ENCODE measurements around the gene TMEM130.

Gene TMEM130

DNA sequence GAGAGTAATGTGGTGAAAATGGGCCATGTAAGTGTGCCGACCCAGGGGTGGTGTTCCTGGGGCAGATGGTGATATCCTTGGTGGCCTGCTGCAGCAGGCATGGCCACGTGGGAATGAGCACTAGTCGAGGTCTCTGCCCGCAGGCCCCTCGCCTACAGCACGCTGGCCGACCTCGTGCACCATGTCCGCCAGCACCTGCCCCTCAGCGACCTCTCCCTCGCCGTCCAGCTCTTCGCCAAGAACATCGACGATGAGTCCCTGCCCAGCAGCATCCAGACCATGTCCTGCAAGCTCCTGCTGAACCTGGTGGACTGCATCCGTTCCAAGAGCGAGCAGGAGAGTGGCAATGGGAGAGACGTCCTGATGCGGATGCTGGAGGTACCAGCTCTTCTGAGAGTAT lies 38.8 kb upstream of the TMEM130 start:
- TF ChIP-seq CTCF (IDR thresholded peaks at IDR 0.05; ENCODE audit: low read depth, low read length) = no peak
- H3K4me3 ChIP-seq (ENCODE audit: low read depth, low read length) = no peak overlapping the region

DNA sequence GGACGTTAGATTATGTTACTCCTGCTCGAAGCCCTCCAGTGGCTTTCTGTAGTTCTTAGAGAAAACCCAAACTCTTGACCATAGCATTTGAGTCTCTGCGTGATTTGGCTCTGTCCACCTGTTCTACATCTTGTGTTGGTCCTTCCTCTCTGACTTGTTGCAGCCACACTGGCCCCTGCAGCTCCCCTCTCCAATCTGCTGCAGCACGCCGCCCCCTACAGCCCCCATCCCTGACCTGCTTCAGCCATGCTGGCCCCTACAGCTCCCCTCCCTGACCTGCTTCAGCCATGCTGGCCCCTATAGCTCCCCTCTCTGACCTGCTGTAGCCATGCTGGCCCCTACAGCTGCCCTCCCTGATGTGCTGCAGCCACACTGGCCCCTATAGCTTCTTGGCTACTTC lies 37.8 kb upstream of the TMEM130 start:
- no peak for TF ChIP-seq CTCF (IDR thresholded peaks at IDR 0.05; ENCODE audit: low read depth, low read length)
- no peak overlapping the region for H3K4me3 ChIP-seq (ENCODE audit: low read depth, low read length)

DNA sequence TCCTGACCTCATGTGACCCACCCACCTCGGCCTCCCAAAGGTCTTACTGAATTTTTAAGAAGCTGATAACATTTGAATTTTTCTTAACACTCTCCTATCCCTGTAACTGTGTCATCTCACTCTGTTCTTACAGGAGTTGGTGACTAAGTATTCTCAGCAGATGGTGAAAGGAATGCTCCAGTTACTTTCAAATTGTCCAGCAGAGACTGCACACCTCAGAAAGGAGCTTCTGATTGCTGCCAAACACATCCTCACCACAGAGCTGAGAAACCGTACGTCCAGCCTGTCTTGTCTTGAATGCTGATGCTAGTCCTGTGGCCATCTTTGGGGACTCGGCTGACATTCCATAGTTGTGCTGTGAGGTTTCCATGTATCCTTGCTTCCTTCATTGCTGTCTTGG lies 33.4 kb upstream of the TMEM130 start:
- no peak overlapping the region for H3K4me3 ChIP-seq (ENCODE audit: low read depth, low read length)
- TF ChIP-seq CTCF (IDR thresholded peaks at IDR 0.05; ENCODE audit: low read depth, low read length) = no peak

DNA sequence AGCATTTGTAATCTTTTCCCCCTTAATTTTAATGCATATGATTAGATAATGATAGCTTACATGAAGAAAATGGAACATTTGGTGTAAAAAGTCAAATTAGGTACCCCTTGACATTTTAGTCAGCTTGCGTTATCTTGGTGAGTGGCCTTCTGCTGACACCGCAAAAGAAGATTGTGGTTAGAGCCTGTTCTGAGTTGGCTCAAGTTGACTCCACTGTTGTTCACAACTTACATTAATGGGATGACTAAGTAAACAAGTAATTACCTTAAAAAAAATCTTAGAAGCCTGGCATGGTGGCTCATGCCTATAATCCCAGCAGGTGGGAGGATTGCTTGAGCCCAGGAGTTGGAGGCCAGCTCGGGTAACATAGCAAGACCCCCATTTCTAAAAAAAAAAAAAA lies 32.7 kb upstream of the TMEM130 start:
- TF ChIP-seq CTCF (IDR thresholded peaks at IDR 0.05; ENCODE audit: low read depth, low read length) = no peak

DNA sequence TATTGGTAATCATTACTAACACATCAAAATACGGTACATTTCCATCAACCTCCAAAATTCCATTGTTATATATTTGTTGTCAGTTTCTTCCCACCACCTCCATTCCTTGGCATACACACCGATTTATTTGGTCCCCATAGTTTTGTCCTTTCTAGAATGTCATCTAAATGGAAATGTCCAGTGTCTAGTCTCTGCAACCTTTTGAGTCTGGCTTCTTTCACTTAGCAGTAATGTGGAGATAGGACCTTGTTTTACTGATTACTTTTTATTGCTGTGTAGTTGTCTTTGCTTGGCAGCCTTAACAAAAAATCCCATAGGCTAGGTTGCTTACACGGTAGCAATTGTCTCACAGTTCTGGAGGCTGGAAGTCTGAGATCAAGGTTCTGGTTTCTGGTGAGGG lies 31.0 kb upstream of the TMEM130 start:
- H3K4me3 ChIP-seq (ENCODE audit: low read depth, low read length) = no peak overlapping the region
- TF ChIP-seq CTCF (IDR thresholded peaks at IDR 0.05; ENCODE audit: low read depth, low read length) = no peak

More for the DNA sequence above, 32.7 kb upstream of the TMEM130 start:
- no peak overlapping the region for H3K4me3 ChIP-seq (ENCODE audit: low read depth, low read length)

DNA sequence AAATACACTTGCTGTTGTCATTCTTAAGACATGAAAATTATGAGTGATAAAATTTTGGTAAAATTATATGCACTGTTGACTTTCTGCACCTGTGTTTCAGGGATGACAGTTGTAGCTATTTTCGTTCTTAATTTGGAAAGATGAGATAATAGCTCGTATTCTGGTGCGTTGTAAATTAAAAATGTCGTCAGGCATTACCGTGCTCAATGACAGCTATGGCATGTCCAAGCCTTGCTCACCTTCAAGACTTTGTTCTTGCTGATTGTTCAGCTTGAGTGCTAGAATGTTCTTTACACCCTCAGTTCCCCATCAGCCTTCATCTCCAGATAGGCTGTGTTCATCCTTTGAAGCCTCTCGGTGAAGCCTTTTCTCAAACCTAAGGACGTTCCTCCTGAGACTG lies 30.0 kb upstream of the TMEM130 start:
- no peak for TF ChIP-seq CTCF (IDR thresholded peaks at IDR 0.05; ENCODE audit: low read depth, low read length)
- no peak overlapping the region for H3K4me3 ChIP-seq (ENCODE audit: low read depth, low read length)

DNA sequence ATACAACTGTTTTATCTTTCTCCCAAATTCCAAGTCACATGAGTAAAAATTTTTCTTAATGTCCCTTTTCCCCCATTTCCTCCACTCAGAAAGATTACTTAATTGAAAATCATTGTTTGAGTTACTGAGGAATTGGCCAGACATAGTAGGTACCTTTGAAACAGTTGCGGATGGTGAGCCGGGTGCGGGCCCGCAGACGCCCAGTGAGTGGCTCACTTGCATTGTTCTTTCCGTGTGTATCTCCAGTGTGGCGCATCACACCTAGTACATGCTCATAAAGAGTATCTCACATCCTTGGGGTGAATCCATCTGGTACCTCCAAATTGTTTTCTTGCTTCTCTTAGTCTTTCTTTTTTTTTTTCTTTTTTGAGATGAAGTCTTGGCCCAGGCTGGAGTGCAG lies 22.8 kb upstream of the TMEM130 start:
- TF ChIP-seq CTCF (IDR thresholded peaks at IDR 0.05; ENCODE audit: low read depth, low read length) = no peak
- H3K4me3 ChIP-seq (ENCODE audit: low read depth, low read length) = no peak overlapping the region
